Fibroblast of upper back skin (primary cell): Measurements from ENCODE around the gene TIMM8A.

Experiments used
- DNase-seq: peaks from one replicate; pipeline ENCODE4 v3.0.0-alpha.2; 2013

The TIMM8A gene

GRCh38 chrX:101348452-101349192 is at the start of gene TIMM8A:
Gene TIMM8A (minus strand): TSS chrX:101348742. CDS start chrX:101348664, 78 bp downstream.
- peak; percentile 63 for DNase-seq

GRCh38 chrX:101397779-101398178 is 49.2 kb upstream of the TIMM8A start:
- DNase-seq = no peak

- DNase-seq = no peak
Observed at GRCh38 chrX:101395789-101396188, 47.2 kb upstream of the TIMM8A start.

GRCh38 chrX:101394372-101394771 is 45.8 kb upstream of the TIMM8A start:
- DNase-seq = no peak

- no peak for DNase-seq
Observed at GRCh38 chrX:101393530-101394305, 45.2 kb upstream of the TIMM8A start.

- DNase-seq = no peak
Observed at GRCh38 chrX:101391831-101392230, 43.3 kb upstream of the TIMM8A start.

- peak; percentile 92 for DNase-seq
Observed at GRCh38 chrX:101390664-101391525, 42.4 kb upstream of the TIMM8A start, which contains the start of gene RPL36A. Gene RPL36A (plus strand): TSS chrX:101391011. CDS start chrX:101391044, 33 bp downstream.

GRCh38 chrX:101388604-101389003 is 40.1 kb upstream of the TIMM8A start:
- no peak for DNase-seq

DNA sequence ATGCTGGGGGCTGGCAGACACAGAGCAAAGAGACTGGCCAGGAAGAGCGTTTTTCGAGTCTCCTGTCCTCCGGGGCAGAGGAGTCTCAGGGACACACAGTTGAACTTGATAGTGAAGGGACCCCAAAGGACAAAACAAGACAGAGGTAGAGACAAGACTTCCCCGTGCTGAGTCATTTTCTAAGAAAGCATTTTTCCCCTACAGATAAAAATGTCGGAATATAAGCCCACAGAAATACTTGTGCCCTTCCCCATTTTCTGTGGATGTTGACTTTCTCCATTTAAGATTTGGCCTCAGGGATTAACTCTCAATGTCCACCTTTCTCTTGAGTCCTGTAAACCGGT is 38.0 kb upstream of the TIMM8A start:
- no peak for DNase-seq

DNA sequence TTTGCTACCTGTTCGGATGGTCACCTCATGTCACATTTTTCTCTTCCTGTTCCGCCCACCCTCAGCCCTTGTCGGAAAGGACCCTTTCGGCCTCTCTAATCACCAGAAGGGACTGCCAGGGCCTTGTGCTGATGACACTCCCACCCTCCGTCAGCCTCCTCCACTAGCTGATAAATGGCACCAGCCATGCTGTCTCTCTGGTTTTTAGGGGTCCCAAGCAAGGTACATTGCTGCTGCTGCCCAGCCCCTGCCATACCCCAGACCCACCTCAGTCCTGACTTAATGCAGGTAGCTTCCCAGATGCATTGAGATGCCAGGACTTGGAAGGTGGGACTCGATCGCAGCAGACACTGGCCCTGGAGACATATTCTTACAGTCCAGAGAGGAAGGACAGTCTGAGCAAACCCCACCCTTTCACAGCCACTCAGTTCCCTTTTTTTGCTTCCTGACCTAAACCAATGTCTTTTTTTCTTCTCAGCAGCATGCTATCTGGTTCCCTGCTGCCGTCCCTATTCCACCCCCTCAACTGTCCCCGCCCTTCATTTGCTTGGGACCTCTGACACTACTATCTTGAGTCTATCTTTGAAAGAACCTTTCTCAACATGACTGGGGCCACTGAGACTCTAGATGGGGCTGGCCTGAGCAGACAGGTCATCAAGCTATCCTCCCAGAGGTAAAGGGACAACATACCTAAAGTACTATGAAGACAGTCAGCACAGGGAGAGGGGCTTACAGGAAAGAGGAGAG is 37.4 kb upstream of the TIMM8A start, which contains the start of gene BTK:
Gene BTK (minus strand): TSS at position 397 of the 747 bp plus-strand sequence. CDS start 10,907 bp downstream, outside the sequence.
- no peak for DNase-seq

GRCh38 chrX:101385026-101385684 is 36.6 kb upstream of the TIMM8A start:
- no peak for DNase-seq

GRCh38 chrX:101383679-101384205 is 35.2 kb upstream of the TIMM8A start:
- no peak for DNase-seq

DNA sequence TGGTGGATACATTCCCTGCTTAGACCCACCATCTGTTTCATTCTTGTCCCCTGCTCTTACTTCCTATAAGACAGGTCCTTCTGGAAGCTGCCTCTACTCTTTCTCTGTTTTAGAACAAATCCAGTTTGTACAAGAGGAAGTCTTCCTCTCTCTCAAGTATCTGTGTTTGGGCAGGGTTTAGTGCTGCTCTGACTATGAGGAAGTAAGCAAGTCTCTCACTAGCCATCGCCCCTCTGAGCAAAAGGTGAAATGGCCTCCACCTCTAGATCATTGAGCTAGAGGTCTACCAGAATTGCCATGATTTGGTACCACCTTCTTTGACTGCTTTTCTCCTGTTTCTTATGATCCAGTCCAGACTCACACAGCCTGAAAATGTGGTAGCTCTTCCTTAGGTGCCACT is 29.0 kb upstream of the TIMM8A start:
- DNase-seq = no peak

GRCh38 chrX:101370888-101371504 is 22.5 kb upstream of the TIMM8A start:
- no peak for DNase-seq

GRCh38 chrX:101369687-101370086 is 21.1 kb upstream of the TIMM8A start:
- DNase-seq = no peak

DNA sequence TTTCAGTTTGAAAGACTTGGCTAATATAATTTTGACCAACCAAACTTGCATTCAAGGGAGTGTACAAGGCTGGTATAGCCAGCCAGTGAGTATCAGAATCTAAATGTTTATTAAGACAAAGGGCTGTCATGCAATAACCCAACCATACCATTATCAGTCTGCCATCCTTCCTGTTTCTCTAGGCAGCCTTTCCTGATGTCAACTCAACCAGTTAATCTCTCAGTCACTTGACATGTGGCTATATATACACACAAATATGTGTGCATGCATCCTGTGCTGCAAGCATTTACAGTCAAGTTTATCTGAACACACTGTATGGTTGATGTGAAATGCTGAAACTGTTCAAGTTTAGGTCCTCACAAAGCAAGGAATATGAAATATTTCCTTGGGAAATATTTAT is 20.3 kb upstream of the TIMM8A start:
- no peak for DNase-seq

DNA sequence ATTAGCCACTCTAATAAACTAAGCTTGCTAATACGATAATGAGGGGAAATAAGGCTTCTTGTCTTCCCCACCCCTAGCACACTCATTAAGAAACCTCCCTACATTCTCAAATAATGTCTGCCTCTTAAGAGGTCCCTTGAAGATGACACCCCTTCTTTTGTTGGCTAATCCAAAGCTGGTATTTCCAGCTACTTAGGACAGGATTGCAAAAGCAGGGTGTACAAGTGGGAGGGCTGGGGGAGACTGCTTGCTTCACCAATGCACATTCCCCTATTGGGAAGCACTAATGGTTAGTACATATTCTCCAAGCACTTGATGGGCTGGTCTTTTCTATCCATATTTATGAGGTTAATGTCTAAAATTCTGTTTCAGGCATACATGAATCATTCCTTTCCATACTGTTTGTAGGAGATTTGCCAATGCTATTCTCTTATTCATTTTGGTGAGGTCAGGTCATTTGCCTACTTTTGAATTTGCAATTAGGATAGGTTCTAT is 16.8 kb upstream of the TIMM8A start:
- DNase-seq = no peak

DNA sequence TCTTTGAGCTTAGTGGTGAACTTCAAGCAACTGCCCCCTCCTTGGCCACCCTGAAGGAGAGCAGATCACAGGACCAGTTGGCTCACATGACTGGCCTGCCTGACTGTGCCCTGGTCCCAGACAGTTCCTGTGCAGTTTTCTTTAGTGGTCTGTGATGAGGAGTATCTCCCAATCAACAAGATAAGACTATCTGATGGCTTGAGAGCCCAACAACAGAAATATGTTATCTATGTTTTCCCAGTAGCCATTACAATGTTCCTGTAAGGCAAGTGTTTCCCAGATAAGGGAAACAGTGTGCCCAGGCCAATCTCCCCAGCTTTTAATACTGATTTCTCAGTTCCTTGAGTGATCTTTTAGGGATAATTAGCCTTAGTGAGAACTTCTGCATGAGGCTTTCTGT is 14.2 kb upstream of the TIMM8A start:
- DNase-seq = no peak

GRCh38 chrX:101362116-101362515 is 13.6 kb upstream of the TIMM8A start:
- no peak for DNase-seq

DNA sequence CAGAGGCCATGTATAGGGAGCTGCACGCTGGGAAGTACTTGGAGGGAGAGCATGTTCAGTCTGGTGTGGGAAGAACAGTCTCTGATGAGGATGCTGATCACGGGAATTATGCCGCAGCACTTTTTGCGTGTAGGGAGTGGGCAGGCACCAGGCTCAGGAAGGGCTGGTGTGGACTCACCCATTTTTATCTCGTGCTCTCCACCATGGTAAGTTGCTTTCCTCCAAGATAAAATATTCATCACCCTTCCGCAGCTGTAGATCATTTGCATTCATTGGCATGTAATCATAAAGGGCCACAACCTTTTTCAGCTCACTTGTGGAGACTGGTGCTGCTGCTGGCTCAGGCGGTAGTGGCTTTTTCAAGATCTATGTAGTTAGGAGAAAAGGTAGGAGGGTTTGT is 11.8 kb upstream of the TIMM8A start:
- no peak for DNase-seq

DNA sequence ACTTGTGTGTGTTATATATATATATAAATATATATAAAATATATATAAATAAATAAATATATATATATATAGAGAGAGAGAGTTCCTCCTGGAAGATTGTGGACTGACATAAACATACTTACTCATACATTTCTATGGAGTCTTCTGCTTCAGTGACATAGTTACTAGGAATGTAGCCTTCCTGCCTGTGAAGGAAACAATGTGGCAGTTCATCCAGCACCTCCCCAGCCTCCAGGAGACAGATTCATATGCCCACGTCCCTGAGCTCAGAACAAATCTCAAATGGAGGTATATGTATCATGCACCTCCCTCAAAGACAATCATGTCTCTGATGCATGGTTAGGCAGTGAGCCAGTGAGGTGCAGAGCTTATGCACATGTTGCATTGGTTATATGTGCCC is 11.4 kb upstream of the TIMM8A start:
- DNase-seq = peak; percentile 10
